HL-60 (cell line): ENCODE data around the gene STK32B.

Source experiments
- GABPA ChIP-seq: IDR thresholded peaks from 2 replicates; pipeline ENCODE4 v1.6.1; 2012; ENCODE audit warnings: low read depth
- POLR2AphosphoS5 ChIP-seq: IDR thresholded peaks from 2 replicates; pipeline ENCODE4 v1.6.1; 2012; ENCODE audit warnings: low read depth
- REST ChIP-seq: IDR thresholded peaks from 2 replicates; pipeline ENCODE4 v1.6.1; 2012; ENCODE audit warnings: low read depth; ENCODE audit not compliant: insufficient replicate concordance
- SPI1 ChIP-seq: IDR thresholded peaks from 2 replicates; pipeline ENCODE4 v1.6.1; 2012; ENCODE audit warnings: low read depth, mild to moderate bottlenecking, borderline replicate concordance
- TF ChIP-seq, protein P1 (sequence below): IDR thresholded peaks from one replicate; pipeline ENCODE4 v1.5.1; 2011; ENCODE audit warnings: low read length, control low read depth, inconsistent platforms; ENCODE audit not compliant: insufficient read depth

GRCh38 chr4:5341526-5341925, 290.2 kb downstream of the STK32B start:
- TF ChIP-seq, protein P1, sequence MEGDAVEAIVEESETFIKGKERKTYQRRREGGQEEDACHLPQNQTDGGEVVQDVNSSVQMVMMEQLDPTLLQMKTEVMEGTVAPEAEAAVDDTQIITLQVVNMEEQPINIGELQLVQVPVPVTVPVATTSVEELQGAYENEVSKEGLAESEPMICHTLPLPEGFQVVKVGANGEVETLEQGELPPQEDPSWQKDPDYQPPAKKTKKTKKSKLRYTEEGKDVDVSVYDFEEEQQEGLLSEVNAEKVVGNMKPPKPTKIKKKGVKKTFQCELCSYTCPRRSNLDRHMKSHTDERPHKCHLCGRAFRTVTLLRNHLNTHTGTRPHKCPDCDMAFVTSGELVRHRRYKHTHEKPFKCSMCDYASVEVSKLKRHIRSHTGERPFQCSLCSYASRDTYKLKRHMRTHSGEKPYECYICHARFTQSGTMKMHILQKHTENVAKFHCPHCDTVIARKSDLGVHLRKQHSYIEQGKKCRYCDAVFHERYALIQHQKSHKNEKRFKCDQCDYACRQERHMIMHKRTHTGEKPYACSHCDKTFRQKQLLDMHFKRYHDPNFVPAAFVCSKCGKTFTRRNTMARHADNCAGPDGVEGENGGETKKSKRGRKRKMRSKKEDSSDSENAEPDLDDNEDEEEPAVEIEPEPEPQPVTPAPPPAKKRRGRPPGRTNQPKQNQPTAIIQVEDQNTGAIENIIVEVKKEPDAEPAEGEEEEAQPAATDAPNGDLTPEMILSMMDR: no peak
- TF ChIP-seq SPI1 (no peak), REST (no peak), POLR2AphosphoS5 (no peak), GABPA (no peak)
